C4-2B (cell line): ENCODE measurements around the gene CFB.
"Not testable (repeated sequence)": the region's sequence is repeated elsewhere in the genome, so short reads cannot be mapped to it uniquely, and the experiment has no call there.

Experiments used
- ZFX ChIP-seq: fragments of 450-650 bp; IDR thresholded peaks from 2 replicates; pipeline ENCODE4 v1.6.1; 2017
- TF ChIP-seq, protein P1 (sequence below): fragments of 450-650 bp; conservative IDR thresholded peaks from 2 replicates; pipeline ENCODE4 v1.5.1; 2017; ENCODE audit warnings: mild to moderate bottlenecking

- TF ChIP-seq, protein P1, sequence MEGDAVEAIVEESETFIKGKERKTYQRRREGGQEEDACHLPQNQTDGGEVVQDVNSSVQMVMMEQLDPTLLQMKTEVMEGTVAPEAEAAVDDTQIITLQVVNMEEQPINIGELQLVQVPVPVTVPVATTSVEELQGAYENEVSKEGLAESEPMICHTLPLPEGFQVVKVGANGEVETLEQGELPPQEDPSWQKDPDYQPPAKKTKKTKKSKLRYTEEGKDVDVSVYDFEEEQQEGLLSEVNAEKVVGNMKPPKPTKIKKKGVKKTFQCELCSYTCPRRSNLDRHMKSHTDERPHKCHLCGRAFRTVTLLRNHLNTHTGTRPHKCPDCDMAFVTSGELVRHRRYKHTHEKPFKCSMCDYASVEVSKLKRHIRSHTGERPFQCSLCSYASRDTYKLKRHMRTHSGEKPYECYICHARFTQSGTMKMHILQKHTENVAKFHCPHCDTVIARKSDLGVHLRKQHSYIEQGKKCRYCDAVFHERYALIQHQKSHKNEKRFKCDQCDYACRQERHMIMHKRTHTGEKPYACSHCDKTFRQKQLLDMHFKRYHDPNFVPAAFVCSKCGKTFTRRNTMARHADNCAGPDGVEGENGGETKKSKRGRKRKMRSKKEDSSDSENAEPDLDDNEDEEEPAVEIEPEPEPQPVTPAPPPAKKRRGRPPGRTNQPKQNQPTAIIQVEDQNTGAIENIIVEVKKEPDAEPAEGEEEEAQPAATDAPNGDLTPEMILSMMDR = not testable (repeated sequence)
- TF ChIP-seq ZFX = not testable (repeated sequence)
Observed at GRCh38 chr6:31976065-31976464, 30.2 kb downstream of the CFB start.
